Measurements from ENCODE around the gene CUX1. TPM values are rescaled to one million over a fixed set of nuclear protein-coding genes. Genes with fewer than 3 reads are reported as not detected.
A peak's percentile ranks its signal among the peaks of the same experiment; 100 is the strongest.

The CUX1 gene
- total RNA-seq, 1 donor from 2014 or later: 66.4 TPM

- no peaks in the 10 kb centered on the region for H3K79me2 ChIP-seq (ENCODE audit: low read depth)
- Mint-ChIP-seq H3K9me3 (no peaks in the 10 kb centered on the region), H3K27me3 (ENCODE audit: insufficient read depth, low read depth) (no peaks in the 10 kb centered on the region), H3K27ac (no peak overlapping the region), H3K4me1 (peaks cover 9% of the 10 kb centered on the region), H3K4me3 (no peak overlapping the region), H3K36me3 (peaks cover 13% of the 10 kb centered on the region)
- H3K36me3 ChIP-seq: peaks cover 6% of the 10 kb centered on the region
- DNase-seq (ENCODE audit: low spot score): no peak
- H3K27me3 ChIP-seq: no peaks in the 10 kb centered on the region
- TF ChIP-seq EZH2phosphoT487 (IDR thresholded peaks at IDR 0.05) (no peak), EZH2 (IDR thresholded peaks at IDR 0.05) (no peak), CTCF (IDR thresholded peaks at IDR 0.05) (no peak)
- peaks cover 15% of the 10 kb centered on the region for H3K4me1 ChIP-seq
- no peak overlapping the region for H3K4me2 ChIP-seq
- no peak overlapping the region for H3K27ac ChIP-seq
- H3K9ac ChIP-seq: no peak overlapping the region
- H4K20me1 ChIP-seq (ENCODE audit: low read depth): peaks cover 3% of the 10 kb centered on the region
- H3K4me3 ChIP-seq: no peak overlapping the region
- no peak overlapping the region for H2AFZ ChIP-seq (replicated peaks)
- no peaks in the 10 kb centered on the region for H3K9me3 ChIP-seq (ENCODE audit: low read depth)
- peaks cover 26% of the 10 kb centered on the region for H3F3A ChIP-seq (ENCODE audit: low read depth)
Measured at GRCh38 chr7:102106625-102107024, 289.2 kb downstream of the CUX1 start.

DNA sequence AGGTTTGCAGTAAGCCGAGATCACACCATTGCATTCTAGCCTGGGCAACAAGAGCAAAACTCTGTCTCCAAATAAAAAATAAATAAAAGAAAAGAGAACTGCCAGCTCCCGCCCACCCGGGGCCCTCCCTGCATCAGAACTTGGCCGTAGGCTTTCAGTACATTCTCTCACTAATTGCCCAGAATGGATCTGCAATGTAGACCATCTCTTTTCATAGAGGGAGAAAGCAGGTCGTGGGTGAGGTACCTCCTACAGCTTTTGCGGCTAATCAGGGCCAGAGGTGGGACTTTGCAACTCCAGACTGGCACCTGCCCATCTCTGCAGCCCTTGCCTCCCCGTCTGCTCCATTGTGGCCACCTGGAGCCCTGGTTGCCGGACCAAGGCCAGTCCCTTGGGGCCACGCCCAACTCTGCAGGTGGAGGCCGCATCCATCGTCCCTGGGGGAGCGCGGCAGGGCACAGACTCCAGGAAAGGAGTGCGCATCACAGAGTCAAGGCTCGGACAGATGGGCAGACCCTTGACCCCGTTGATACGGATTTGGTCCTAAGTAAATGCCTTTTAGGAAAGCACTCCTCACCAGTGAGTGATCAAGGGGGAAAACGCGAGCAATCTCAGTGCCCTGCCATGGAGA lies 290.2 kb downstream of the CUX1 start:
- no peak overlapping the region for H3K4me3 ChIP-seq
- H3K79me2 ChIP-seq (ENCODE audit: low read depth): no peaks in the 10 kb centered on the region
- H3K9ac ChIP-seq: no peak overlapping the region
- peaks cover 30% of the 10 kb centered on the region for H3F3A ChIP-seq (ENCODE audit: low read depth)
- no peak overlapping the region for H2AFZ ChIP-seq (replicated peaks)
- peaks cover 12% of the 10 kb centered on the region for H3K4me1 Mint-ChIP-seq
- no peak overlapping the region for H3K27ac Mint-ChIP-seq
- no peaks in the 10 kb centered on the region for H3K27me3 ChIP-seq
- H3K36me3 Mint-ChIP-seq: peaks cover 15% of the 10 kb centered on the region
- H3K27me3 Mint-ChIP-seq (ENCODE audit: insufficient read depth, low read depth): no peaks in the 10 kb centered on the region
- H3K9me3 ChIP-seq (ENCODE audit: low read depth): no peaks in the 10 kb centered on the region
- H3K4me1 ChIP-seq: peaks cover 19% of the 10 kb centered on the region
- TF ChIP-seq EZH2phosphoT487 (IDR thresholded peaks at IDR 0.05) (no peak), EZH2 (IDR thresholded peaks at IDR 0.05) (no peak), CTCF (IDR thresholded peaks at IDR 0.05) (no peak)
- H3K27ac ChIP-seq: no peak overlapping the region
- H3K36me3 ChIP-seq: peaks cover 6% of the 10 kb centered on the region
- H3K4me2 ChIP-seq: no peak overlapping the region
- H4K20me1 ChIP-seq (ENCODE audit: low read depth): peaks cover 3% of the 10 kb centered on the region
- H3K9me3 Mint-ChIP-seq: no peaks in the 10 kb centered on the region
- no peak overlapping the region for H3K4me3 Mint-ChIP-seq
- DNase-seq (ENCODE audit: low spot score): no peak

DNA sequence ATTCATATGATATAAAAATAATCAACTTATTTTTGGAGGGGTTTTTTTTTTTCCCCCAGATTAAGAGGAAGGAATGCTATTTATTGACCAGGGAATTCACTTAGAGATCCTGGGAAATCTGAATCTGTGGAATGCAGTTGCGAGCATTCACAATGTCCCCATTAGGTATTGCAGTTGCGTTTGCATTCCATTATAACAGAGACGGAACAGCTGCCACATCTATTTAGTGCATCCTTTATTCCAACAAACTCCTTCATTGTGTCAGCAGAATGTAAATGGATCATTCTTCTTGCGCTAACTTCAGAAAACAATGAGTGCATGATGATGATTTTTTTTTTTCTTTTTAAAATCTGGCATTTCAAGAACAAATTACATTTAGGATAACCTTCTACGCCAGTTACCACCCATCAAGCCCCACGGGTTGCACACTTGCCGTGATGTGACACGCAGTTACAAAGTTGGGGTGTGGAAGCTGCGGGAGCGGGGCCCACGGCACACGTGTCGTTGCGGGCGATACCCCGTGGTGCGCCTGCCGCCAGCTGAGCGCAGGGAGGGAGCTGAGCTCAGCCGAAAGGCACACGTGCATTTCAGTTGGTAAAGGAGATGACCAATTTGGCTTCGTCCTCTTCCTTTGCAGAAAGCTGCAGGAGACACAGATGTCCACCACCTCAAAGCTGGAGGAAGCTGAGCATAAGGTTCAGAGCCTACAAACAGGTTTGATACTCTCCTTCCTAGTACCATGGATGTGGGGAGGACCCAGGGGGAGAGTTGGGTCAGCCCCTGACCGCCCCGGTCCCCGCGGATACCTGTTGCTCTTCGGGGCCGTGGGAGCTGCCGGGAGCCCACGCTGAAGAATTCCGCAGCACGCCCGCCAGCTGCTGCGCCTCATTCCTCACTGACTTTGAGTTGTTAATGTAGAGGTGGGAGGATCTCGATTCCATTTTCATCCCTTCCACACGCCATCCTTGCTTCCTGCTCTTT lies 293.9 kb downstream of the CUX1 start:
- TF ChIP-seq EZH2 (IDR thresholded peaks at IDR 0.05) (no peak), EZH2phosphoT487 (IDR thresholded peaks at IDR 0.05) (no peak), CTCF (IDR thresholded peaks at IDR 0.05) (no peak)
- peaks cover 3% of the 10 kb centered on the region for H4K20me1 ChIP-seq (ENCODE audit: low read depth)
- no peak overlapping the region for H2AFZ ChIP-seq (replicated peaks)
- H3K36me3 ChIP-seq: peaks cover 15% of the 10 kb centered on the region
- Mint-ChIP-seq H3K4me3 (no peak overlapping the region), H3K4me1 (peaks cover 12% of the 10 kb centered on the region), H3K36me3 (peaks cover 21% of the 10 kb centered on the region), H3K27ac (no peak overlapping the region), H3K27me3 (ENCODE audit: insufficient read depth, low read depth) (peaks cover 2% of the 10 kb centered on the region), H3K9me3 (no peaks in the 10 kb centered on the region)
- peak overlapping the region; percentile 46 for H3K4me2 ChIP-seq
- H3K4me1 ChIP-seq: peaks cover 19% of the 10 kb centered on the region
- H3K4me3 ChIP-seq: no peak overlapping the region
- no peaks in the 10 kb centered on the region for H3K9me3 ChIP-seq (ENCODE audit: low read depth)
- peak overlapping the region; percentile 25 for H3K9ac ChIP-seq
- peak overlapping the region; percentile 88 for H3K27ac ChIP-seq
- H3K27me3 ChIP-seq: no peaks in the 10 kb centered on the region
- H3K79me2 ChIP-seq (ENCODE audit: low read depth): no peaks in the 10 kb centered on the region
- H3F3A ChIP-seq (ENCODE audit: low read depth): peaks cover 30% of the 10 kb centered on the region
- DNase-seq (ENCODE audit: low spot score): peak; percentile 69

All from neural progenitor cell (in vitro differentiated cells).